H9 (cell line): ENCODE data around the gene RABGAP1. TPM values are rescaled to one million over a fixed set of nuclear protein-coding genes. Genes with fewer than 3 reads are reported as not detected.
A peak's percentile ranks its signal among the peaks of the same experiment; 100 is the strongest.

Experiments used
- DNase-seq: peaks from one replicate; pipeline ENCODE4 v3.0.0-alpha.2; 2017
- H2AFZ ChIP-seq: one replicate; pipeline ENCODE4 v1.6.1; 2013; ENCODE audit warnings: mild to moderate bottlenecking, low read length, control low read depth, moderate library complexity
- H2AK5ac ChIP-seq: 2 replicates; pipeline ENCODE4 v1.6.1; 2013; ENCODE audit warnings: low read length, control low read depth, mixed read lengths; ENCODE audit not compliant: insufficient read length
- H2BK120ac ChIP-seq: one replicate; pipeline ENCODE4 v1.6.1; 2013; ENCODE audit warnings: low read depth, mild to moderate bottlenecking, low read length, control low read depth, inconsistent platforms; ENCODE audit not compliant: poor library complexity, severe bottlenecking
- H2BK12ac ChIP-seq: 2 replicates; pipeline ENCODE4 v1.6.1; 2013; ENCODE audit warnings: low read length, control low read depth, mixed read lengths, low read depth; ENCODE audit not compliant: insufficient read length
- H2BK15ac ChIP-seq: 2 replicates; pipeline ENCODE4 v1.6.1; 2013; ENCODE audit warnings: low read depth, low read length, control low read depth
- H2BK20ac ChIP-seq: one replicate; pipeline ENCODE4 v1.6.1; 2013; ENCODE audit warnings: low read depth, mild to moderate bottlenecking, low read length, control low read depth, inconsistent platforms; ENCODE audit not compliant: poor library complexity, severe bottlenecking
- H2BK5ac ChIP-seq: 2 replicates; pipeline ENCODE4 v1.6.1; 2013; ENCODE audit warnings: low read length, control low read depth, mixed read lengths; ENCODE audit not compliant: insufficient read length
- H3K14ac ChIP-seq: 2 replicates; pipeline ENCODE4 v1.6.1; 2013; ENCODE audit warnings: low read length, control low read depth; ENCODE audit not compliant: insufficient read depth
- H3K18ac ChIP-seq: 2 replicates; pipeline ENCODE4 v1.6.1; 2013; ENCODE audit warnings: low read depth, mild to moderate bottlenecking, mixed read lengths, low read length, control low read depth; ENCODE audit not compliant: insufficient read length
- H3K23ac ChIP-seq: 2 replicates; pipeline ENCODE4 v1.6.1; 2013; ENCODE audit warnings: low read length, control low read depth, mixed read lengths, low read depth; ENCODE audit not compliant: insufficient read length
- H3K23me2 ChIP-seq: 2 replicates; pipeline ENCODE4 v1.6.1; 2013; ENCODE audit warnings: low read depth, mild to moderate bottlenecking, mixed read lengths, low read length, control low read depth; ENCODE audit not compliant: insufficient read length, poor library complexity, severe bottlenecking
- H3K27ac ChIP-seq: 2 replicates; pipeline ENCODE4 v1.5.1; 2013; ENCODE audit warnings: low read length, control low read depth, mixed read lengths, low read depth; ENCODE audit not compliant: insufficient read length
- H3K27me3 ChIP-seq: 2 replicates; pipeline ENCODE4 v1.6.1; 2013; ENCODE audit warnings: low read length, control low read depth, inconsistent platforms; ENCODE audit not compliant: insufficient read depth
- H3K4ac ChIP-seq: 2 replicates; pipeline ENCODE4 v1.6.1; 2013; ENCODE audit warnings: low read depth, mild to moderate bottlenecking, control low read depth, inconsistent platforms, low read length, moderate library complexity
- H3K4me1 ChIP-seq: 2 replicates; pipeline ENCODE4 v1.6.1; 2013; ENCODE audit warnings: low read length, control low read depth, inconsistent platforms; ENCODE audit not compliant: insufficient read depth
- H3K4me2 ChIP-seq: 2 replicates; pipeline ENCODE4 v1.6.1; 2013; ENCODE audit warnings: low read length, control low read depth, mixed read lengths; ENCODE audit not compliant: insufficient read length, insufficient read depth
- H3K56ac ChIP-seq: 2 replicates; pipeline ENCODE4 v1.6.1; 2013; ENCODE audit warnings: low read depth, mild to moderate bottlenecking, mixed read lengths, low read length, control low read depth; ENCODE audit not compliant: insufficient read length
- H3K79me1 ChIP-seq: 2 replicates; pipeline ENCODE4 v1.6.1; 2013; ENCODE audit warnings: low read depth, mild to moderate bottlenecking, moderate library complexity, low read length, control low read depth, inconsistent platforms; ENCODE audit not compliant: insufficient read depth, poor library complexity, severe bottlenecking
- H3K79me2 ChIP-seq: 2 replicates; pipeline ENCODE4 v1.6.1; 2013; ENCODE audit warnings: low read length, control low read depth, inconsistent platforms; ENCODE audit not compliant: insufficient read depth
- H3K9ac ChIP-seq: 2 replicates; pipeline ENCODE4 v1.6.1; 2013; ENCODE audit warnings: low read length, control low read depth, mixed read lengths; ENCODE audit not compliant: insufficient read length; ENCODE audit errors: extremely low read depth
- H3K9me3 ChIP-seq: one replicate; pipeline ENCODE4 v1.6.1; 2013; ENCODE audit warnings: low read depth, low read length, inconsistent platforms; ENCODE audit not compliant: control insufficient read depth
- H3T11ph ChIP-seq: one replicate; pipeline ENCODE4 v1.6.1; 2013; ENCODE audit warnings: mild to moderate bottlenecking, low read length, control low read depth, inconsistent platforms
- H4K20me1 ChIP-seq: one replicate; pipeline ENCODE4 v1.6.1; 2013; ENCODE audit not compliant: control insufficient read depth, insufficient read length, insufficient read depth
- H4K5ac ChIP-seq: 2 replicates; pipeline ENCODE4 v1.6.1; 2013; ENCODE audit warnings: low read depth, mild to moderate bottlenecking, mixed read lengths, low read length, control low read depth; ENCODE audit not compliant: insufficient read length
- H4K8ac ChIP-seq: replicated peaks from 2 replicates; pipeline ENCODE4 v1.6.1; 2013; ENCODE audit warnings: low read length, control low read depth, mixed read lengths, low read depth; ENCODE audit not compliant: insufficient read length
- H4K91ac ChIP-seq: 2 replicates; pipeline ENCODE4 v1.6.1; 2013; ENCODE audit warnings: low read depth, mild to moderate bottlenecking, moderate library complexity, mixed read lengths, low read length, control low read depth; ENCODE audit not compliant: insufficient read length
- H3K27ac Mint-ChIP-seq, 3 experiments: 2 replicates in 2 of 3; 3 replicates in 1 of 3; pipeline ENCODE4 v1.8.0; 2020 to 2021; ENCODE audit warnings: mixed read lengths in 3 of 3, mild to moderate bottlenecking in 1 of 3, moderate library complexity in 1 of 3
- H3K27me3 Mint-ChIP-seq: 2 replicates; pipeline ENCODE4 v1.8.0; 2021; ENCODE audit warnings: low read depth, mild to moderate bottlenecking, moderate library complexity, mixed read lengths
- H3K36me3 Mint-ChIP-seq, 3 experiments: 2 replicates in 2 of 3; 3 replicates in 1 of 3; pipeline ENCODE4 v1.8.0; 2020 to 2021; ENCODE audit warnings: low read depth in 3 of 3, mixed read lengths in 3 of 3; ENCODE audit not compliant: insufficient read depth in 1 of 3
- H3K4me1 Mint-ChIP-seq, 2 experiments: 2 replicates each; pipeline ENCODE4 v1.8.0; 2020; ENCODE audit warnings: mixed read lengths in 2 of 2
- H3K4me3 Mint-ChIP-seq, 2 experiments: 2 replicates in 1 of 2; 3 replicates in 1 of 2; pipeline ENCODE4 v1.8.0; 2020 to 2021; ENCODE audit warnings: mild to moderate bottlenecking in 2 of 2, mixed read lengths in 2 of 2, moderate library complexity in 1 of 2
- H3K9me3 Mint-ChIP-seq, 2 experiments: 2 replicates in 1 of 2; 3 replicates in 1 of 2; pipeline ENCODE4 v1.8.0; 2020; ENCODE audit warnings: mild to moderate bottlenecking in 2 of 2, mixed read lengths in 2 of 2, moderate library complexity in 1 of 2
- WGBS: extraction: QIAGEN DNeasy Blood & Tissue Kit; methylation state at CpG from one replicate; pipeline ENCODE4 v1.1.7; 2013; ENCODE audit warnings: missing lambda C conversion rate, low lambda C conversion rate, mixed read lengths; ENCODE audit not compliant: insufficient read length; ENCODE audit errors: extremely low coverage; 5-methylcytosine and 5-hydroxymethylcytosine counted together
- total RNA-seq: library from RNA; stranded (reverse); gene quantifications from 2 replicates; pipeline ENCODE4 v1.2.1, GENCODE V29; 2021
- TF ChIP-seq, protein P1 (sequence below): fragments of 200-600 bp; sonication (generic); conservative IDR thresholded peaks from 3 replicates; pipeline ENCODE4 v1.8.0; 2021; ENCODE audit warnings: antibody characterized with exemption, mild to moderate bottlenecking

RABGAP1 gene
- total RNA-seq, 1 experiment from 2014 or later: 31.6 TPM

DNA sequence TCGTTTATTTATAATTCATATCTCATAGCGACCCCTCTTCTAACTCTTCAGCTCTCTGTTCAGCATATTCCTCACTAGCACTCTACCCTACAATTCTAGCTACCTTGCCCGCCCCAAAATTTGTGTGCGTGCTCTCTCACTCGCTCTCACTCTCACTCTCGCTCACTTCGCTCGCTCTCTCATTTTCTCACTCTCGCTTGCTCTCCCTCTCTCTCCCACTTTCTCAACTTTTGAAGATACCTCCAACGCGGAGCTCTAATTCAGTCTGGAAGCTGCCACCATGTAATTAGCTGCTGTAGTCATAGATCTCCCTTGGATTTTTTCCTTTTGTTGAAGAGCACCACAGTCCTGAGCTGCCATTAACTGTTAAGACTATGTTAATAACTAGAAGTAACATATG lies 123.1 kb downstream of the RABGAP1 start:
- Histone ChIP-seq H4K91ac (no peak overlapping the region), H3K9ac (no peak overlapping the region), H2BK120ac (no peak overlapping the region), H2BK12ac (no peak overlapping the region), H3K27me3 (no peaks in the 10 kb centered on the region), H3K14ac (no peak overlapping the region), H3K4me2 (no peak overlapping the region), H4K20me1 (no peaks in the 10 kb centered on the region), H3T11ph (no peak overlapping the region), H3K23ac (no peak overlapping the region), H4K8ac (no peak overlapping the region), H3K56ac (no peak overlapping the region), H3K4ac (no peak overlapping the region), H3K18ac (no peak overlapping the region), H2BK20ac (no peak overlapping the region), H2AFZ (no peak overlapping the region), H2BK15ac (no peak overlapping the region), H3K9me3 (no peaks in the 10 kb centered on the region), H3K23me2 (no peaks in the 10 kb centered on the region), H3K79me1 (no peaks in the 10 kb centered on the region), H3K79me2 (no peaks in the 10 kb centered on the region), H4K5ac (no peak overlapping the region), H2AK5ac (no peak overlapping the region), H3K27ac (no peak overlapping the region), H2BK5ac (no peak overlapping the region), H3K4me1 (no peaks in the 10 kb centered on the region)
- Mint-ChIP-seq H3K27me3 (no peaks in the 10 kb centered on the region), H3K4me1 (peaks cover 5 to 7% of the 10 kb centered on the region in 2 experiments), H3K4me3 (no peak overlapping the region), H3K9me3 (no peaks in the 10 kb centered on the region), H3K27ac (peak overlapping the region; percentile 18 to 64 (median 38); a peak in 5 of 7 replicates), H3K36me3 (peaks cover 6 to 32% (median 31%) of the 10 kb centered on the region in 3 experiments; a peak in 5 of 7 replicates)
- WGBS: 100% methylated on average over 6 of the region's 11 CpGs
- no peak for DNase-seq
- TF ChIP-seq, protein P1, sequence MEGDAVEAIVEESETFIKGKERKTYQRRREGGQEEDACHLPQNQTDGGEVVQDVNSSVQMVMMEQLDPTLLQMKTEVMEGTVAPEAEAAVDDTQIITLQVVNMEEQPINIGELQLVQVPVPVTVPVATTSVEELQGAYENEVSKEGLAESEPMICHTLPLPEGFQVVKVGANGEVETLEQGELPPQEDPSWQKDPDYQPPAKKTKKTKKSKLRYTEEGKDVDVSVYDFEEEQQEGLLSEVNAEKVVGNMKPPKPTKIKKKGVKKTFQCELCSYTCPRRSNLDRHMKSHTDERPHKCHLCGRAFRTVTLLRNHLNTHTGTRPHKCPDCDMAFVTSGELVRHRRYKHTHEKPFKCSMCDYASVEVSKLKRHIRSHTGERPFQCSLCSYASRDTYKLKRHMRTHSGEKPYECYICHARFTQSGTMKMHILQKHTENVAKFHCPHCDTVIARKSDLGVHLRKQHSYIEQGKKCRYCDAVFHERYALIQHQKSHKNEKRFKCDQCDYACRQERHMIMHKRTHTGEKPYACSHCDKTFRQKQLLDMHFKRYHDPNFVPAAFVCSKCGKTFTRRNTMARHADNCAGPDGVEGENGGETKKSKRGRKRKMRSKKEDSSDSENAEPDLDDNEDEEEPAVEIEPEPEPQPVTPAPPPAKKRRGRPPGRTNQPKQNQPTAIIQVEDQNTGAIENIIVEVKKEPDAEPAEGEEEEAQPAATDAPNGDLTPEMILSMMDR: no peak
